ENCODE results near the gene TMEM138. TPM values are rescaled to one million over a fixed set of nuclear protein-coding genes. Genes with fewer than 3 reads are reported as not detected.

TMEM138 gene
- total and polyA plus RNA-seq, 2 of the 13 experiments (the other 11 are each of a cell fraction or from before 2014, with no cell fraction given), result 43.5 to 61.0 TPM

- intact Hi-C loops (cut with micrococcal nuclease; ENCODE audit: unreplicated experiment), result loop anchor here (1.0 to 10.0 kb wide), 3 partner anchors 49 to 82 kb away; partner anchors contain the start of gene TMEM216
- H4K20me1 ChIP-seq (ENCODE audit: insufficient read depth, low read length), result peaks cover 11% of the 10 kb centered on the region
- peak overlapping the region; percentile 53 for H3K27ac ChIP-seq (ENCODE audit: extremely low read length, insufficient read depth, low read length)
- POLR2A ChIA-PET, result interaction anchor here (0.8 to 4.7 kb wide), 15 partner anchors 9 to 93 kb away, joined by 3 to 146 read pairs (median 7); partner anchors contain the start of genes CPSF7, CYB561A3, SDHAF2 and TMEM138
- BruUV-seq (replicated peaks), result no TSS peak
- in situ Hi-C loops (cut with HindIII; ENCODE audit: extremely low pct_ligation_motif_present, low pct_unique_long_range_greater_than_20kb), result loop anchor here (5.0 kb wide), 1 partner anchor 51 kb away; no protein-coding TSS in a partner anchor
- peaks cover 16 to 33% of the 10 kb centered on the region in 2 experiments for H3K36me3 ChIP-seq (replicated peaks in 1 of 2; ENCODE audit: control insufficient read depth in 1 of 2, insufficient read depth in 2 of 2, low read length in 2 of 2)
- ATAC-seq (peak; percentile 53), FAIRE-seq (peak; percentile 62), DNase-seq (ENCODE audit: low spot score) (peak; percentile 76)
- peaks cover 60% of the 10 kb centered on the region for H3K79me2 ChIP-seq (ENCODE audit: insufficient read depth, low read length)
- H3K4me3 ChIP-seq (replicated peaks in 1 of 3; ENCODE audit: insufficient read depth in 1 of 3, low read depth in 2 of 3, low read length in 3 of 3), result peak overlapping the region in 2 of 3 experiments; percentile 38 to 98; a peak in 3 of 6 replicates
- 29% methylated on average over 8 of the region's 8 CpGs for WGBS (ENCODE audit: low lambda C conversion rate)
- H3K27me3 ChIP-seq (ENCODE audit: control insufficient read depth in 1 of 2, insufficient read depth in 2 of 2, low read length in 2 of 2), result no peaks in the 10 kb centered on the region; a peak in 1 of 5 replicates
- no peak overlapping the region for H2AFZ ChIP-seq (ENCODE audit: low read length)
- H3K4me2 ChIP-seq (ENCODE audit: low read depth, low read length), result peak overlapping the region; percentile 95
- H3K9me3 ChIP-seq (ENCODE audit: low read length), result no peaks in the 10 kb centered on the region
- CTCF ChIA-PET (ENCODE audit: low intra/inter-chr PET ratio, low total read pairs), result interaction anchor here (0.6 to 4.1 kb wide), 3 partner anchors 47 to 57 kb away, joined by 5 to 69 read pairs (median 5); no protein-coding TSS in a partner anchor
- H3K4me1 ChIP-seq (ENCODE audit: insufficient read depth, low read length), result peaks cover 40% of the 10 kb centered on the region
- H3K9ac ChIP-seq (ENCODE audit: insufficient read depth, low read depth, low read length), result peak overlapping the region; percentile 61
- TF ChIP-seq ZHX2 (IDR thresholded peaks at IDR 0.05; ENCODE audit: low read depth), result no peak
- TF ChIP-seq ZHX2 (CRISPR knock-in tag; IDR thresholded peaks at IDR 0.05; ENCODE audit: borderline replicate concordance), result no peak
- TF ChIP-seq REPIN1 (CRISPR knock-in tag; IDR thresholded peaks at IDR 0.05; ENCODE audit: borderline replicate concordance, low read depth), result no peak
- no peak for TF ChIP-seq SKI (IDR thresholded peaks at IDR 0.05; ENCODE audit: partially characterized antibody)
- TF ChIP-seq CERS6 (CRISPR knock-in tag; IDR thresholded peaks at IDR 0.05), result no peak
- TF ChIP-seq RELA (CRISPR knock-in tag; IDR thresholded peaks at IDR 0.05), result no peak
- no peak for TF ChIP-seq ZNF468 (CRISPR knock-in tag; IDR thresholded peaks at IDR 0.05)
- no peak for TF ChIP-seq HOXA9 (CRISPR knock-in tag; IDR thresholded peaks at IDR 0.05; ENCODE audit: borderline replicate concordance)
- TF ChIP-seq ZNF646 (CRISPR knock-in tag; IDR thresholded peaks at IDR 0.05), result no peak
Observed at GRCh38 chr11:61336171-61336935, 25.8 kb upstream of the TMEM138 start.
